GM18526 (cell line): ENCODE measurements around the gene ARSI.

ENCODE experiments used
- POLR2A ChIP-seq: IDR thresholded peaks from 3 replicates; pipeline ENCODE4 v1.6.1; 2011; ENCODE audit not compliant: insufficient read length; ENCODE audit errors: extremely low read depth

Gene ARSI

GRCh38 chr5:150255659-150256409, 46.9 kb downstream of the ARSI start:
- no peak for TF ChIP-seq POLR2A

GRCh38 chr5:150254774-150255173, 47.9 kb downstream of the ARSI start:
- no peak for TF ChIP-seq POLR2A

- TF ChIP-seq POLR2A = no peak
Measured at GRCh38 chr5:150254363-150254762, 48.3 kb downstream of the ARSI start.

- TF ChIP-seq POLR2A = no peak
Measured at GRCh38 chr5:150253416-150254208, 49.1 kb downstream of the ARSI start.

- no peak for TF ChIP-seq POLR2A
Measured at GRCh38 chr5:150252489-150252888, 50.2 kb downstream of the ARSI start.

GRCh38 chr5:150251504-150251903, 51.2 kb downstream of the ARSI start:
- TF ChIP-seq POLR2A = no peak

GRCh38 chr5:150249744-150250143, 53.0 kb downstream of the ARSI start:
- no peak for TF ChIP-seq POLR2A

GRCh38 chr5:150248946-150249345, 53.8 kb downstream of the ARSI start:
- TF ChIP-seq POLR2A = no peak

GRCh38 chr5:150247726-150248125, 55.0 kb downstream of the ARSI start:
- no peak for TF ChIP-seq POLR2A

- TF ChIP-seq POLR2A = no peak
Measured at GRCh38 chr5:150246835-150247234, 55.9 kb downstream of the ARSI start.

- no peak for TF ChIP-seq POLR2A
Measured at GRCh38 chr5:150246429-150246828, 56.3 kb downstream of the ARSI start.
